Body of pancreas (tissue), 4 donors: ENCODE measurements around the gene PLAAT1. TPM values are rescaled to one million over a fixed set of nuclear protein-coding genes. Genes with fewer than 3 reads are reported as not detected.

Experiments used
- ATAC-seq: fragments of 150-250 bp; one replicate; pipeline ENCODE4 v1.9.1; 2016
- DNase-seq, 4 donors: peaks; one replicate each; pipeline ENCODE4 v3.0.0-alpha.2; 2019
- H3K27ac ChIP-seq, 4 donors: fragments of 200-600 bp; sonication (generic); 1 replicate in 3 of 4; 2 replicates in 1 of 4; pipeline versions ENCODE4 v1.5.1 to v1.6.1; 2016 to 2019; ENCODE audit warnings: mild to moderate bottlenecking in 1 of 4, mixed read lengths in 1 of 4, moderate library complexity in 1 of 4
- H3K27me3 ChIP-seq, 2 donors: fragments of 200-600 bp; sonication (generic); one replicate each; pipeline ENCODE4 v1.6.0; 2016; ENCODE audit warnings: mild to moderate bottlenecking in 1 of 2
- H3K36me3 ChIP-seq, 2 donors: fragments of 200-600 bp; sonication (generic); replicated peaks in 1 of 2; 2 replicates each; pipeline ENCODE4 v1.5.1; 2016; ENCODE audit warnings: low read depth in 2 of 2; ENCODE audit not compliant: insufficient read depth in 1 of 2
- H3K4me1 ChIP-seq: fragments of 200-600 bp; sonication (generic); one replicate; pipeline ENCODE4 v1.6.0; 2016
- H3K4me3 ChIP-seq, 2 donors: fragments of 200-600 bp; sonication (generic); 1 replicate in 1 of 2; 2 replicates in 1 of 2; pipeline ENCODE4 v1.5.1; 2016 to 2019
- H3K9me3 ChIP-seq, 3 donors: fragments of 200-600 bp; sonication (generic); 1 replicate in 2 of 3; 2 replicates in 1 of 3; pipeline ENCODE4 v1.5.1; 2016
- CTCF ChIP-seq, 7 experiments: fragments of 450-650 bp in 4 of 7; fragments of 200-600 bp in 3 of 7; sonication (generic) in 3 of 7; IDR thresholded peaks; one replicate each; pipeline ENCODE4 v1.5.1; 2016 to 2019; ENCODE audit warnings: antibody characterized with exemption in 7 of 7
- POLR2A ChIP-seq, 3 donors: fragments of 450-650 bp; IDR thresholded peaks; one replicate each; pipeline ENCODE4 v1.6.1; 2016; ENCODE audit warnings: antibody characterized with exemption in 3 of 3, mild to moderate bottlenecking in 2 of 3
- WGBS, 2 donors: methylation state at CpG; one replicate each; pipeline ENCODE4 v1.1.5; 2017; 5-methylcytosine and 5-hydroxymethylcytosine counted together
- intact Hi-C: fragments of 100-400 bp; cut with DNase I; formaldehyde crosslinking; loops from one replicate; pipeline ENCODE4 v1.15.1; 2023
- total RNA-seq, 2 donors: library from RNA; depleted of rRNA; stranded (reverse); fragments of >200 nt; gene quantifications; one replicate each; pipeline ENCODE4 v1.1.0, GENCODE V29; 2016

PLAAT1 gene
- total RNA-seq, 2 donors from 2014 or later, result not detected

GRCh38 chr3:193269343-193270028 is 28.5 kb downstream of the PLAAT1 start:
- 55 to 78% methylated on average over 3 of the region's 3 CpGs for WGBS, 2 donors
- Histone ChIP-seq H3K9me3 (no peaks in the 10 kb centered on the region), H3K36me3 (no peaks in the 10 kb centered on the region), H3K27me3 (no peaks in the 10 kb centered on the region), H3K4me1 (no peaks in the 10 kb centered on the region), H3K4me3 (no peak overlapping the region), H3K27ac (no peak overlapping the region)
- intact Hi-C loops, result no loop called here
- ATAC-seq (no peak), DNase-seq (no peak)
- TF ChIP-seq CTCF (IDR thresholded peaks at IDR 0.05) (no peak), POLR2A (IDR thresholded peaks at IDR 0.05) (no peak)

GRCh38 chr3:193270451-193270850 is 29.4 kb downstream of the PLAAT1 start:
- WGBS, 2 donors, result 29 to 35% methylated on average over 3 of the region's 3 CpGs
- intact Hi-C loops, result no loop called here
- no peaks in the 10 kb centered on the region for H3K36me3 ChIP-seq
- H3K27ac ChIP-seq, result no peak overlapping the region
- H3K4me1 ChIP-seq, result no peaks in the 10 kb centered on the region
- ATAC-seq, result no peak
- H3K9me3 ChIP-seq, result no peaks in the 10 kb centered on the region
- no peak for TF ChIP-seq CTCF (IDR thresholded peaks at IDR 0.05)
- TF ChIP-seq POLR2A (IDR thresholded peaks at IDR 0.05), result no peak
- no peak for DNase-seq
- H3K27me3 ChIP-seq, result no peaks in the 10 kb centered on the region
- H3K4me3 ChIP-seq, result no peak overlapping the region

GRCh38 chr3:193271101-193271840 is 30.2 kb downstream of the PLAAT1 start:
- Histone ChIP-seq H3K27me3 (no peaks in the 10 kb centered on the region), H3K4me1 (no peaks in the 10 kb centered on the region), H3K36me3 (no peaks in the 10 kb centered on the region), H3K27ac (no peak overlapping the region), H3K4me3 (no peak overlapping the region), H3K9me3 (no peaks in the 10 kb centered on the region)
- WGBS, 2 donors, result 53 to 60% methylated on average over 3 of the region's 3 CpGs
- no peak for DNase-seq
- intact Hi-C loops, result no loop called here
- no peak for ATAC-seq
- no peak for TF ChIP-seq POLR2A (IDR thresholded peaks at IDR 0.05)
- TF ChIP-seq CTCF (IDR thresholded peaks at IDR 0.05), result no peak

GRCh38 chr3:193292386-193292785 is 51.4 kb downstream of the PLAAT1 start:
- WGBS, 2 donors, result 44 to 63% methylated on average over 3 of the region's 3 CpGs
- DNase-seq (no peak), ATAC-seq (no peak)
- no peaks in the 10 kb centered on the region for H3K4me1 ChIP-seq
- no peaks in the 10 kb centered on the region for H3K9me3 ChIP-seq
- no peaks in the 10 kb centered on the region for H3K36me3 ChIP-seq
- H3K27me3 ChIP-seq, result no peaks in the 10 kb centered on the region
- TF ChIP-seq POLR2A (IDR thresholded peaks at IDR 0.05) (no peak), CTCF (IDR thresholded peaks at IDR 0.05) (no peak)
- intact Hi-C loops, result no loop called here
- no peak overlapping the region for H3K27ac ChIP-seq
- H3K4me3 ChIP-seq, result no peak overlapping the region
